Activated naive CD8-positive, alpha-beta T cell treated with anti-CD3 and anti-CD28 coated beads, Interleukin-2, amount 50 U/mL, for 24 hours (primary cell): ENCODE data around the gene CAPN12.
A peak's percentile ranks its signal among the peaks of the same experiment; 100 is the strongest.

Experiments
- ATAC-seq: fragments of 150-1000 bp; cut with Tn5 transposase; one replicate; pipeline ENCODE4 v1.10.0; 2021
- DNase-seq: peaks from one replicate; pipeline ENCODE4 v3.0.0; 2021
- H3K27ac Mint-ChIP-seq: one replicate; pipeline ENCODE4 v1.8.0; 2021; ENCODE audit warnings: mild to moderate bottlenecking, mixed read lengths
- H3K27me3 Mint-ChIP-seq: one replicate; pipeline ENCODE4 v1.8.0; 2021; ENCODE audit warnings: mixed read lengths
- H3K36me3 Mint-ChIP-seq: one replicate; pipeline ENCODE4 v1.8.0; 2021; ENCODE audit warnings: low read depth, mixed read lengths
- H3K4me1 Mint-ChIP-seq: one replicate; pipeline ENCODE4 v1.8.0; 2021; ENCODE audit warnings: mixed read lengths
- H3K4me3 Mint-ChIP-seq: one replicate; pipeline ENCODE4 v1.8.0; 2021; ENCODE audit warnings: mild to moderate bottlenecking, moderate library complexity, mixed read lengths
- H3K9me3 Mint-ChIP-seq: one replicate; pipeline ENCODE4 v1.8.0; 2021; ENCODE audit warnings: mixed read lengths

The CAPN12 gene

GRCh38 chr19:38697197-38697596, 47.1 kb downstream of the CAPN12 start:
- H3K27me3 Mint-ChIP-seq = no peaks in the 10 kb centered on the region
- peaks cover 58% of the 10 kb centered on the region for H3K4me1 Mint-ChIP-seq
- H3K9me3 Mint-ChIP-seq = no peaks in the 10 kb centered on the region
- H3K36me3 Mint-ChIP-seq = peaks cover 2% of the 10 kb centered on the region
- H3K4me3 Mint-ChIP-seq = no peak overlapping the region
- no peak for ATAC-seq
- no peak for DNase-seq
- H3K27ac Mint-ChIP-seq = no peak overlapping the region

GRCh38 chr19:38696729-38697055, 47.6 kb downstream of the CAPN12 start:
- no peak for DNase-seq
- peaks cover 2% of the 10 kb centered on the region for H3K36me3 Mint-ChIP-seq
- H3K27ac Mint-ChIP-seq = no peak overlapping the region
- H3K27me3 Mint-ChIP-seq = no peaks in the 10 kb centered on the region
- H3K4me3 Mint-ChIP-seq = no peak overlapping the region
- H3K4me1 Mint-ChIP-seq = peaks cover 62% of the 10 kb centered on the region
- no peak for ATAC-seq
- no peaks in the 10 kb centered on the region for H3K9me3 Mint-ChIP-seq

GRCh38 chr19:38695832-38696728, 48.2 kb downstream of the CAPN12 start:
- no peak overlapping the region for H3K4me3 Mint-ChIP-seq
- H3K36me3 Mint-ChIP-seq = peaks cover 2% of the 10 kb centered on the region
- no peak for ATAC-seq
- peaks cover 65% of the 10 kb centered on the region for H3K4me1 Mint-ChIP-seq
- H3K9me3 Mint-ChIP-seq = no peaks in the 10 kb centered on the region
- H3K27me3 Mint-ChIP-seq = no peaks in the 10 kb centered on the region
- DNase-seq = no peak
- H3K27ac Mint-ChIP-seq = no peak overlapping the region

DNA sequence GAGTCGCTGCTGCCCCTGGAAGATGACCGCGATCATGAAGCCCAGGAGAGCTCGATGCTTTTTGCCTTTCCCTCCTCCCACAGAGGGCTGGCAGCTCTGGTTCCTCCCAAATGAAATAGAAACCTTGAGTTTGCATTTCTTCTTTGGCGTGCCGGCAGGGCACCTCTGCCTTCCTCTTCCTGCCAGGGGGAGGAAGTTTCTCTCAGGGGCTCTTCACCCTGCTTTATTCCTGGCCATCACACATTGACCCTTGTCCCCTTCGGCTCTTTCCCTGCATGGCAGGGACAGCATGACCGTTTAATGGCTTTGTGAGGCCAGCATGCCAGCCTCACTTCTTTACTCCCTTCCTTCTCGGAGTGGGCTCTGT, 49.0 kb downstream of the CAPN12 start:
- no peak overlapping the region for H3K4me3 Mint-ChIP-seq
- ATAC-seq (no peak), DNase-seq (no peak)

DNA sequence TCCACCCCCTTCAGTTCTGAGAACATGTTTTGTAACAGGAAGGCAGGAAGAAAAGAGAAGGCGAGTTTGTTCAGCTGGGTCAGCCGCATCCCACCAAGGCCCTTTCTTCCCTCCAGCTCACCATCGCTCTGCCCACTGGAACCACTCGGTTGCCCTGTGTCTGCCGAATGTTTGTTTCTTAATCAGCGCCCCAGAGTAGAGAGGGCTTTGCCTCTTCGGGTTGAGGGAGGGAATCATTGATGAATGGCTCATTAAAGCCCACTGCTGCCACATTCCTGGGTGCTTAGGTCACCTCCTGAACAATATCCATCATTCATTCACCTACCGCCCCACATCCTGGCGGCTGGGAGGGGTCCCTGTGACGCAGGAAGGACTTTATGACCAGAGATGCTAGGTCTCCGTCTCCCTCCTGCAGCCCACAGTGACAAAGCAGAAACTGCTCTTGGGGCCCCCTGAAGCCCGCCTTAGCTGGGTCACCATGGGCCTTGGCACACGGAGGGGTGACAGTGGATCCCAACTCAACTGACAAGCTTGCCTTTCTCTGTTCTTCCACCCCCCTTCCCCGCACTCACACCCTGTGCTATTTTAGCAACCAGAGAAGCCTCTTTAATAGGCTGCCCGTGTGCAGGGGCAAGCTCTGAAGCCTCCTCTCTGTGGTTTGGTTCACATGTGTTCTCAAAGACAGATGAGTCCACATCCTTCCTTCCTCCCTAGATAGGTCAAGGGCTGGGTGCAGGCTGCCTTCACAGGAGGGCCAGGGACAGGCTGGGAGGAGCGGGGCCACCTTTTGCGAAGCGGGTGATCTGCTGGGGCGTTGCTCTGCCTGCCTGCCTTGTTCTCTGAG, 50.7 kb downstream of the CAPN12 start:
- DNase-seq = no peak
- peaks cover 6% of the 10 kb centered on the region for H3K36me3 Mint-ChIP-seq
- no peaks in the 10 kb centered on the region for H3K27me3 Mint-ChIP-seq
- H3K9me3 Mint-ChIP-seq = no peaks in the 10 kb centered on the region
- H3K4me1 Mint-ChIP-seq = peaks cover 71% of the 10 kb centered on the region
- H3K4me3 Mint-ChIP-seq = no peak overlapping the region
- ATAC-seq = peak; percentile 58
- H3K27ac Mint-ChIP-seq = peak overlapping the region; percentile 35

More for the DNA sequence above, 49.0 kb downstream of the CAPN12 start:
- Mint-ChIP-seq H3K36me3 (peaks cover 2% of the 10 kb centered on the region), H3K9me3 (no peaks in the 10 kb centered on the region), H3K27me3 (no peaks in the 10 kb centered on the region), H3K4me1 (peaks cover 69% of the 10 kb centered on the region), H3K27ac (peak overlapping the region; percentile 42)

DNA sequence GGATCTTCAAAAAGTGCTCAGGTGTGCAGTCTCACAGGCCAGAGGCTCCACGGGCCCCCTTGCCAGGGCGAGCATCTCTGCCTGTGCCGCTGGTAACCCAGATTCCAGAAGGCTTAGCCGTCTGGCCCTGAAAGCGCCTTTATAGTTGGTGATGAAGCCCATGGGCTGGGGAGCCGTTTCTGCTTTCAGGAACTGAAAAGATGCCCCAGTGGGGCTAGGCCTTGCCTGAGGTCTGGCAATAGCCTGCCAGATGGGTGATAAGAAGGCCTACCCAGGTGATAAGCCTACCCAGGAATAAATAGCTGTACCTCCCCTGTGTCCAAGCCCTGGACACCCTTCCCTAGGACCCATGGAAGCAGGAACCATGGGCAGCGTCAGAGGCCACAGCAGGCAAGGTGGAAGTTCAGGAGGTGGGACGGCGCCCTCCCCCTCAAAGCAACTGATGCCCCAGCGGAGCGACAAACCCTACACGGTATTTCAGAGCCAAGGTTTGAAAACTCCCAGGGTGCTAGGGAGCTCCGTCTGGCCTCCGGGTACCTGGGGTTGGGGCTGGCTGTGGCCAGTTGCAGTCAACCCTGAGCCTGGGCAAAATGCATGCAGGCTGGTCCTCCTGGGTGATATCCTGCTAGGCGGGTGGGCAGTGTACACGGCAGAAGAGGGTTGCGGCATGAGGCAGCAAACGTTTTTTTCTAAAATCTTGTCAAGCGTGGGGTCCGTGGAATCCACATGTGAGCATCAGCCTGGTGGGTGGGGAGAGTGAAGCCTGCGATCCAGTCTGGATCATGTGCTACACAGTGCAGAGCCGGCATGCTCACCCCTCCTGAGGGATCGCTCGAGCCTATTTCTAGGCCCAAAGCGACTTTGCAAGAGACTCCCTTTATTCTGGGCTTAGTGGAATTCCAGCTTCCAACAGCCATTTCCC, 51.6 kb downstream of the CAPN12 start:
- DNase-seq (no peak), ATAC-seq (no peak)
- Mint-ChIP-seq H3K4me1 (peaks cover 66% of the 10 kb centered on the region), H3K27ac (no peak overlapping the region), H3K36me3 (peaks cover 8% of the 10 kb centered on the region), H3K4me3 (no peak overlapping the region), H3K9me3 (no peaks in the 10 kb centered on the region), H3K27me3 (no peaks in the 10 kb centered on the region)

DNA sequence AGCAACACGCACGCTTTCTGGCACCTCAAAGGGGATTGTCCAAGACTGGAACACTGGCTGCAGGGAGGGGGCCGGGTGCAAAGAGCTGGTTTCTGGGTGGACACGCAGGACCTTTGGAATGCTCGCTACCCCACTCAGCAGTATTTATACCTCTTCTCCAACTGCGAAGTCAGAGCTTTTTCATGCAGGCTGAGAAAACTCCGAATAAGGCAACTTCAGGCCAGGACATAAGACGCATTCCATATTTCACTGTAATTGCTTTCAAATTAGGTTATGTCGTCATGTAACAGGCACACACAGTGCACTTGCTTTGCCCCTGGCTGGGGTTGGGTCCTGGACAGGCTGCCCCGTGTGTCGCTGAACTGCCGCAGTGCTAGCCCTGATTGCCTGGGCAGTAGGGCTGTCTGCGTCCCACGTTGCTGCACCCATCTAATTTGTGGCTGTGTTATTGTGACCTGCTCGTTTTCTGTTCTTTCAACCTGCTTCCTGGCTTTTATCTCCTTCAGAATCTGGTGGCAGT, 52.3 kb downstream of the CAPN12 start:
- no peaks in the 10 kb centered on the region for H3K27me3 Mint-ChIP-seq
- ATAC-seq (no peak), DNase-seq (no peak)
- H3K4me3 Mint-ChIP-seq = no peak overlapping the region
- peaks cover 13% of the 10 kb centered on the region for H3K36me3 Mint-ChIP-seq
- no peaks in the 10 kb centered on the region for H3K9me3 Mint-ChIP-seq
- H3K4me1 Mint-ChIP-seq = peaks cover 72% of the 10 kb centered on the region
- no peak overlapping the region for H3K27ac Mint-ChIP-seq

DNA sequence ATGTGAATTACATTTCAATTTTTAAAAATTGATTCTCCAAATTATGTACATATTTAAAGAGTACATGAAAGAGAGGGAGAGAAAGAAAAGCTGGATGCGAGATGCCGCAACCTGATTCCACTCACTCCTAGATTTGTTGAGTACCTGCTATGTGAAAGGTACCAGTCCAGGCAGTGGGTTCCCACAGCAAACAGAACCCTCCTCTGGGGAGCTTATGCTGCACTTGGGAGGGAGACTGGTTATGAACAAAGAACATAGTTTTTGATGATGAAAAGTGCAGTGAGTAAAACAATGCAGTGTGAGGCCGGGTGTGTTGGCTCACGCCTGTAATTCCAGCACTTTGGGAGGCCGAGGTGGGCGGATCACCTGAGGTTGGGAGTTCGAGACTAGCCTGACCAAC, 53.4 kb downstream of the CAPN12 start:
- Mint-ChIP-seq H3K27me3 (no peaks in the 10 kb centered on the region), H3K4me1 (peaks cover 75% of the 10 kb centered on the region), H3K27ac (no peak overlapping the region), H3K9me3 (no peaks in the 10 kb centered on the region), H3K4me3 (no peak overlapping the region), H3K36me3 (peaks cover 13% of the 10 kb centered on the region)
- ATAC-seq (no peak), DNase-seq (no peak)

GRCh38 chr19:38690146-38690545, 54.1 kb downstream of the CAPN12 start:
- H3K4me3 Mint-ChIP-seq = no peak overlapping the region

DNA sequence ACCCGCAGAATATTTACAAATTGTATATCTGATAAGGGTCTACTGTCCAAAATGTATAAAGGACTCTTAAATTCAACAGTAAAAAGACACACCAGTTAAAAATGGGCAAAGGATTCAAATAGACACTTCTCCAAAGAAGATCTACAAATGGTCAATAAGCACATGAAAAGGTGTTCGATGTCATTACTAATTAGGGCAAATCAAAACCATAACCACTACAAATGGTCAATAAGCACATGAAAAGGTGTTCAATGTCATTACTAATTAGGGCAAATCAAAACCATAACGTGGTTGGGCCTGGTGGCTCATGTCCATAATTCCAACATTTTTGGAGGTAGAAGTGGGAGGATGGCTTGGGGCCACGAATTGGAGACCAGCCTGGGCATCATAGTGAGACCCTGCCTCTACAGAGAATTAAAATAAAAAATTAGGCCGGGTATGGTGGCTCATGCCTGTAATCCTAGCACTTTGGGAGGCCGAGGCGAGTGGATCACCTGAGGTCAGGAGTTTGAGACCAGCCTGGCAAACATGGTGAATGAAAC, 56.4 kb downstream of the CAPN12 start:
- DNase-seq = no peak
- H3K9me3 Mint-ChIP-seq = peaks cover under 1% of the 10 kb centered on the region
- H3K4me1 Mint-ChIP-seq = peaks cover 79% of the 10 kb centered on the region
- H3K27ac Mint-ChIP-seq = no peak overlapping the region
- no peaks in the 10 kb centered on the region for H3K27me3 Mint-ChIP-seq
- no peak overlapping the region for H3K4me3 Mint-ChIP-seq
- no peak for ATAC-seq
- peaks cover 20% of the 10 kb centered on the region for H3K36me3 Mint-ChIP-seq

More at GRCh38 chr19:38690146-38690545, 54.1 kb downstream of the CAPN12 start:
- Mint-ChIP-seq H3K27ac (no peak overlapping the region), H3K4me1 (peaks cover 75% of the 10 kb centered on the region), H3K27me3 (no peaks in the 10 kb centered on the region), H3K9me3 (no peaks in the 10 kb centered on the region), H3K36me3 (peaks cover 13% of the 10 kb centered on the region)
- DNase-seq = no peak
- no peak for ATAC-seq

DNA sequence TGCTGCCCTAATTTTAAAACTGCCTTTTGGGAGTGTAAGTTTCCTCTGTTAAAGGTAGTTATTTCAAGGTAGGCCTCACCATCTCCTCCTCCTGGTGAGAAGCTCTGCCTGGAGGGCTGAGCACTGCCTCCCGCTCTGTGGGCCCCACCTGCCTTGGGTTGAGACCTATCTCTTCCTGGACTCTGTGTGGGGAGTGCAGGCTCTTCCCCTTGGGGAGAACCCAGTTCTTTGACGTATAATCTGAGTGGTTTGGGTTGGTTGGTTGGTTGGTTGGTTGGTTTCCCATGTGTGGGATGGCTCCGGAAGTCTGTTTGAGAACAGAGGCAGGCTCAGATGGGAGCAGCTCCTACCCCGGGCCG, 57.8 kb downstream of the CAPN12 start:
- Mint-ChIP-seq H3K4me3 (peak overlapping the region; percentile 48), H3K4me1 (peaks cover 78% of the 10 kb centered on the region), H3K27me3 (no peaks in the 10 kb centered on the region), H3K9me3 (peaks cover 4% of the 10 kb centered on the region), H3K36me3 (peaks cover 31% of the 10 kb centered on the region), H3K27ac (peak overlapping the region; percentile 65)
- DNase-seq (peak; percentile 39), ATAC-seq (peak; percentile 82)

GRCh38 chr19:38685666-38686529, 58.4 kb downstream of the CAPN12 start:
- Mint-ChIP-seq H3K4me3 (peak overlapping the region; percentile 48), H3K4me1 (peaks cover 81% of the 10 kb centered on the region), H3K27me3 (no peaks in the 10 kb centered on the region), H3K27ac (peak overlapping the region; percentile 65), H3K36me3 (peaks cover 34% of the 10 kb centered on the region), H3K9me3 (peaks cover 4% of the 10 kb centered on the region)
- ATAC-seq = no peak
- no peak for DNase-seq
